ENCODE results near the gene EXD2. TPM values are rescaled to one million over a fixed set of nuclear protein-coding genes. Genes with fewer than 3 reads are reported as not detected.
A peak's percentile ranks its signal among the peaks of the same experiment; 100 is the strongest.
"Not testable (repeated sequence)": the region's sequence is repeated elsewhere in the genome, so short reads cannot be mapped to it uniquely, and the experiment has no call there.

The EXD2 gene
- total RNA-seq, 1 donor from 2014 or later, result 25.2 TPM

DNA sequence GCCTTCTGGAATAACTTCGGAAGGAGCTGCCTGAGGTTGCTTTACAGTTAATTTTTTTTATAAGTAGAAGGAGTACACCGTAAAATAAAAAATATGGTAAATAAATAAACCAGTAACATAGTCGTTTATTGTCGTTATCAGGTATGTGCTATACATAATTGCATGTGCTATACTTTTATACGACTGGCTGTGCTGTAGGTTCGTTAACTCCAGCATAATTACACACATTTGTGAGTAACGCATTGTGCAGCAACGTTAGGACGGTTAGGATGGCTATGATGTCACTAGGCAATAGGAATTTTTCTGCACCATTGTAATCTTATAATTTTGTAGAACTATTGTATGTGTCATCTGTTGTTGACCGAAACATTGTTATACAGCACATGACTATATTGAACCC lies 8.5 kb downstream of the EXD2 start:
- intact Hi-C loops (cut with DNase I), result no loop called here
- no peak for ATAC-seq
- H3K27ac ChIP-seq, result no peak overlapping the region

GRCh38 chr14:69204753-69205152 lies 13.5 kb downstream of the EXD2 start:
- Histone ChIP-seq H3K27me3 (no peaks in the 10 kb centered on the region), H3K4me1 (no peaks in the 10 kb centered on the region), H3K4me3 (no peak overlapping the region), H3K9me3 (no peaks in the 10 kb centered on the region), H3K36me3 (no peaks in the 10 kb centered on the region), H3K27ac (no peak overlapping the region)
- TF ChIP-seq, protein P1, sequence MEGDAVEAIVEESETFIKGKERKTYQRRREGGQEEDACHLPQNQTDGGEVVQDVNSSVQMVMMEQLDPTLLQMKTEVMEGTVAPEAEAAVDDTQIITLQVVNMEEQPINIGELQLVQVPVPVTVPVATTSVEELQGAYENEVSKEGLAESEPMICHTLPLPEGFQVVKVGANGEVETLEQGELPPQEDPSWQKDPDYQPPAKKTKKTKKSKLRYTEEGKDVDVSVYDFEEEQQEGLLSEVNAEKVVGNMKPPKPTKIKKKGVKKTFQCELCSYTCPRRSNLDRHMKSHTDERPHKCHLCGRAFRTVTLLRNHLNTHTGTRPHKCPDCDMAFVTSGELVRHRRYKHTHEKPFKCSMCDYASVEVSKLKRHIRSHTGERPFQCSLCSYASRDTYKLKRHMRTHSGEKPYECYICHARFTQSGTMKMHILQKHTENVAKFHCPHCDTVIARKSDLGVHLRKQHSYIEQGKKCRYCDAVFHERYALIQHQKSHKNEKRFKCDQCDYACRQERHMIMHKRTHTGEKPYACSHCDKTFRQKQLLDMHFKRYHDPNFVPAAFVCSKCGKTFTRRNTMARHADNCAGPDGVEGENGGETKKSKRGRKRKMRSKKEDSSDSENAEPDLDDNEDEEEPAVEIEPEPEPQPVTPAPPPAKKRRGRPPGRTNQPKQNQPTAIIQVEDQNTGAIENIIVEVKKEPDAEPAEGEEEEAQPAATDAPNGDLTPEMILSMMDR (IDR thresholded peaks at IDR 0.05), result no peak
- DNase-seq, result no peak
- intact Hi-C loops (cut with DNase I), result no loop called here
- ATAC-seq, result no peak

More for the DNA sequence above, 8.5 kb downstream of the EXD2 start:
- TF ChIP-seq, protein P1 (IDR thresholded peaks at IDR 0.05), result no peak
- Histone ChIP-seq H3K4me3 (no peak overlapping the region), H3K36me3 (no peaks in the 10 kb centered on the region), H3K27me3 (no peaks in the 10 kb centered on the region), H3K9me3 (no peaks in the 10 kb centered on the region), H3K4me1 (no peaks in the 10 kb centered on the region)
- DNase-seq, result no peak

- no peak overlapping the region for H3K27ac ChIP-seq
- TF ChIP-seq, protein P1 (IDR thresholded peaks at IDR 0.05), result no peak
- H3K4me3 ChIP-seq, result no peak overlapping the region
- H3K4me1 ChIP-seq, result no peaks in the 10 kb centered on the region
- intact Hi-C loops (cut with DNase I), result no loop called here
- H3K9me3 ChIP-seq, result no peaks in the 10 kb centered on the region
- H3K27me3 ChIP-seq, result no peaks in the 10 kb centered on the region
- peaks cover 14% of the 10 kb centered on the region for H3K36me3 ChIP-seq
- DNase-seq (no peak), ATAC-seq (no peak)
Observed at GRCh38 chr14:69207435-69208041, 16.2 kb downstream of the EXD2 start.

DNA sequence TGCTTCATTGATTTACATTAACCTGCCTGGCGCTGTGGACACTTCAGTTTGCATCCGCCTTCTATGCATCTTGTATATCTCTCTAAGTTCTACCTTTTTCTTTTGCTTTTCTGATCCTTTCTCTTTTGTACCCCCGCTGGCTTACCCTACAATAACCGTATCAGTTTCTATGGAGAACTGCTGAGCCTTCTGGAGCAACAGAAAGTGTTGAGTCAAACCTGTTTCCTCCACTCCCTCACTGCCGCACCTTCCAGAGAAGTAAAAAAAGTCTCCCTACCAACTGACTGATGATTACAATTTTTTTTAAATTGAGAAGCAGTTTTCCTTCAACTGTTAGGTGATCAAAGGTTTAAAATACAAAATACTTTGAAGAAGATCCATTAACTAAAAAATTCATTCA lies 17.4 kb downstream of the EXD2 start:
- no peak overlapping the region for H3K4me3 ChIP-seq
- H3K9me3 ChIP-seq, result no peaks in the 10 kb centered on the region
- no peaks in the 10 kb centered on the region for H3K27me3 ChIP-seq
- TF ChIP-seq, protein P1 (IDR thresholded peaks at IDR 0.05), result no peak
- no peak overlapping the region for H3K27ac ChIP-seq
- ATAC-seq (no peak), DNase-seq (no peak)
- intact Hi-C loops (cut with DNase I), result no loop called here
- peaks cover 14% of the 10 kb centered on the region for H3K36me3 ChIP-seq
- no peaks in the 10 kb centered on the region for H3K4me1 ChIP-seq

DNA sequence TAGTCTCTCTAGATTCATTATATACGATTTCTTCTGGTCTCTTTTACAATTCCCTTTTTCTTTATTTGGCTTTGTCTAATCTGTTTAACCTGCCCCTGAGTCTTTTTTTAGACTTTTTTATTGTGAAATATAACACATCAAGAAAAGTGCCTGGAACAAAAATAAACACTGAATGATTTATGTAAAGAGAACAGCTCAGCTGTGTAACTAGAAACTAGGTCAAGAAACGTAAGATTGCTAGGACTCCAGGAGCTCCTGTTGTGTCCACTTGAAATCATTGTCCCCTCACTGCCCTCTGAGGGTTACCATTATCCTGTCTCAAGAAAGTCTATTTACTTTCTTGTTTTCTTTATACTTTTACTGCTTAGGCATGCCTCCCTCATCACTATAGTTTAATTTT lies 23.1 kb downstream of the EXD2 start:
- Histone ChIP-seq H3K36me3 (peaks cover 14% of the 10 kb centered on the region), H3K27ac (no peak overlapping the region), H3K4me1 (no peaks in the 10 kb centered on the region), H3K9me3 (no peaks in the 10 kb centered on the region), H3K4me3 (no peak overlapping the region), H3K27me3 (no peaks in the 10 kb centered on the region)
- DNase-seq (no peak), ATAC-seq (peak; percentile 59)
- intact Hi-C loops (cut with DNase I), result no loop called here
- TF ChIP-seq, protein P1 (IDR thresholded peaks at IDR 0.05), result no peak

DNA sequence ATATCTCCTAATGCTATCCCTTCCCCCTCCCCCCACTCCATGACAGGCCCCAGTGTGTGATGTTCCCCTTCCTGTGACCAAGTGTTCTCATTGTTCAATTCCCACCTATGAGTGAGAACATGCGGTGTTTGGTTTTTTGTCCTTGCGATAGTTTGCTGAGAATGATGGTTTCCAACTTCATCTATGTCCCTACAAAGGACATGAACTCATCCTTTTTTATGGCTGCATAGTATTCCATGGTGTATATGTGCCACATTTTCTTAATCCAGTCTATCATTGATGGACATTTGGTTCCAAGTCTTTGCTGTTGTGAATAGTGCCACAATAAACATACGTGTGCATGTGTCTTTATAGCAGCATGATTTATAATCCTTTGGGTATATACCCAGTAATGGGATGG lies 26.4 kb downstream of the EXD2 start:
- intact Hi-C loops (cut with DNase I); DNase-seq; ATAC-seq; H3K4me1 ChIP-seq; H3K4me3 ChIP-seq; H3K27ac ChIP-seq; H3K36me3 ChIP-seq; H3K9me3 ChIP-seq; H3K27me3 ChIP-seq: not testable (repeated sequence)
